IMR-90 (cell line): ENCODE measurements around the gene DAB2. TPM values are rescaled to one million over a fixed set of nuclear protein-coding genes. Genes with fewer than 3 reads are reported as not detected.

Experiments
- ATAC-seq: fragments of 200-7000 bp; cut with Tn5 transposase; 2 replicates; pipeline ENCODE4 v1.9.1; 2020; ENCODE audit warnings: low read depth, mild to moderate bottlenecking, moderate library complexity
- BruUV-seq: library from RNA; stranded (reverse); fragments of 400-500 nt; replicated peaks from 2 replicates; lab custom pipeline; 2021; lab: Mats Ljungman, UMichigan
- CTCF ChIA-PET: fragments of 300-600 bp; formaldehyde crosslinking; extraction: SDS; loops from one replicate; lab custom pipeline; 2021; ENCODE audit warnings: antibody characterized with exemption; lab: Yijun Ruan, JAX
- POLR2A ChIA-PET: fragments of 300-600 bp; sonication (Branson Sonifier 250); formaldehyde crosslinking; loops from one replicate; lab custom pipeline; 2022; ENCODE audit warnings: antibody characterized with exemption; ENCODE audit not compliant: unreplicated experiment; lab: Charles Lee
- DNase-seq: peaks from one replicate; pipeline ENCODE4 v3.0.0; 2013
- H2AFZ ChIP-seq: replicated peaks from 2 replicates; pipeline ENCODE3; 2013; ENCODE audit warnings: low read length, mild to moderate bottlenecking; ENCODE audit not compliant: poor library complexity
- H2AK5ac ChIP-seq: 2 replicates; pipeline ENCODE4 v1.6.1; 2013; ENCODE audit warnings: low read depth, low read length, inconsistent platforms
- H2AK9ac ChIP-seq: replicated peaks from 2 replicates; pipeline ENCODE3; 2013; ENCODE audit warnings: mild to moderate bottlenecking, low read depth, low read length, moderate library complexity; ENCODE audit not compliant: poor library complexity
- H2BK120ac ChIP-seq: 2 replicates; pipeline ENCODE4 v1.6.1; 2013; ENCODE audit warnings: low read depth, low read length, inconsistent platforms
- H2BK15ac ChIP-seq: 3 replicates; pipeline ENCODE4 v1.6.1; 2013; ENCODE audit warnings: low read depth, low read length, inconsistent platforms
- H2BK20ac ChIP-seq: 2 replicates; pipeline ENCODE4 v1.6.1; 2013; ENCODE audit warnings: low read depth, mild to moderate bottlenecking, inconsistent platforms, low read length, moderate library complexity
- H2BK5ac ChIP-seq: 2 replicates; pipeline ENCODE4 v1.6.1; 2013; ENCODE audit warnings: mild to moderate bottlenecking, low read depth, low read length, inconsistent platforms; ENCODE audit not compliant: poor library complexity, severe bottlenecking
- H3K14ac ChIP-seq: replicated peaks from 2 replicates; pipeline ENCODE4 v1.6.1; 2013; ENCODE audit warnings: low read depth, low read length, inconsistent platforms
- H3K18ac ChIP-seq: 2 replicates; pipeline ENCODE4 v1.6.1; 2013; ENCODE audit warnings: low read depth, low read length, control low read depth
- H3K23ac ChIP-seq: 2 replicates; pipeline ENCODE4 v1.6.1; 2013; ENCODE audit warnings: low read depth, low read length, inconsistent platforms
- H3K27ac ChIP-seq: 2 replicates; pipeline ENCODE4 v1.5.1; 2013; ENCODE audit warnings: mild to moderate bottlenecking, control low read depth, low read length; ENCODE audit not compliant: insufficient read depth
- H3K27me3 ChIP-seq: 2 replicates; pipeline ENCODE4 v1.6.1; 2013; ENCODE audit warnings: low read length; ENCODE audit not compliant: control insufficient read depth, insufficient read depth
- H3K36me3 ChIP-seq: 2 replicates; pipeline ENCODE4 v1.6.1; 2013; ENCODE audit warnings: low read length, mixed read lengths; ENCODE audit not compliant: control insufficient read depth, insufficient read depth
- H3K4ac ChIP-seq: 2 replicates; pipeline ENCODE4 v1.6.1; 2013; ENCODE audit warnings: low read depth, low read length, inconsistent platforms
- H3K4me1 ChIP-seq: 2 replicates; pipeline ENCODE4 v1.6.1; 2013; ENCODE audit warnings: low read length, mixed read lengths; ENCODE audit not compliant: control insufficient read depth, insufficient read depth
- H3K4me2 ChIP-seq: 2 replicates; pipeline ENCODE4 v1.6.1; 2013; ENCODE audit warnings: low read depth, mild to moderate bottlenecking, control low read depth, low read length, moderate library complexity
- H3K4me3 ChIP-seq: 2 replicates; pipeline ENCODE4 v1.5.1; 2013; ENCODE audit warnings: low read depth, mild to moderate bottlenecking, control low read depth, low read length, moderate library complexity; ENCODE audit not compliant: insufficient read depth
- H3K56ac ChIP-seq: 2 replicates; pipeline ENCODE4 v1.6.1; 2013; ENCODE audit warnings: low read length, inconsistent platforms; ENCODE audit not compliant: insufficient read depth; ENCODE audit errors: extremely low read depth
- H3K79me1 ChIP-seq, 2 experiments: 2 replicates each; pipeline ENCODE4 v1.6.1; 2013; ENCODE audit warnings: low read length in 2 of 2, inconsistent platforms in 1 of 2, low read depth in 1 of 2
- H3K9ac ChIP-seq: 2 replicates; pipeline ENCODE4 v1.6.1; 2013; ENCODE audit warnings: low read depth, low read length, control low read depth
- H3K9me1 ChIP-seq: 2 replicates; pipeline ENCODE4 v1.6.1; 2013; ENCODE audit warnings: low read length, inconsistent platforms; ENCODE audit not compliant: insufficient read depth
- H3K9me3 ChIP-seq: 2 replicates; pipeline ENCODE4 v1.6.1; 2013; ENCODE audit warnings: low read length; ENCODE audit not compliant: control insufficient read depth, insufficient read depth
- H4K20me1 ChIP-seq: 2 replicates; pipeline ENCODE4 v1.6.1; 2013; ENCODE audit warnings: low read length, inconsistent platforms; ENCODE audit not compliant: insufficient read depth
- H4K5ac ChIP-seq: 2 replicates; pipeline ENCODE4 v1.6.1; 2013; ENCODE audit warnings: mild to moderate bottlenecking, low read depth, low read length, control low read depth
- H4K8ac ChIP-seq, 2 experiments: 2 replicates each; pipeline ENCODE4 v1.6.1; 2013; ENCODE audit warnings: low read depth in 2 of 2, low read length in 2 of 2, control low read depth in 1 of 2, inconsistent platforms in 1 of 2
- H4K91ac ChIP-seq: 2 replicates; pipeline ENCODE4 v1.6.1; 2013; ENCODE audit warnings: low read depth, low read length, inconsistent platforms; ENCODE audit not compliant: insufficient read depth
- BHLHE40 ChIP-seq: fragments of 150-350 bp; IDR thresholded peaks from 2 replicates; pipeline ENCODE4 v1.6.1; 2016; ENCODE audit warnings: mild to moderate bottlenecking, low read depth, low read length
- CEBPB ChIP-seq: IDR thresholded peaks from 2 replicates; pipeline ENCODE4 v1.6.1; 2012; ENCODE audit warnings: low read depth, low read length, improper control_type of control experiment
- CHD1 ChIP-seq: IDR thresholded peaks from 2 replicates; pipeline ENCODE4 v1.6.1; 2012; ENCODE audit warnings: low read depth, low read length, improper control_type of control experiment
- CTCF ChIP-seq: conservative IDR thresholded peaks from 2 replicates; pipeline ENCODE4 v1.5.1; 2012; ENCODE audit warnings: mild to moderate bottlenecking, low read depth, low read length, improper control_type of control experiment
- ELK1 ChIP-seq: fragments of 150-350 bp; IDR thresholded peaks from 2 replicates; pipeline ENCODE4 v1.6.1; 2016; ENCODE audit warnings: low read depth, mild to moderate bottlenecking, low read length, moderate library complexity, borderline replicate concordance
- FOS ChIP-seq: fragments of 150-350 bp; IDR thresholded peaks from 2 replicates; pipeline ENCODE4 v1.6.1; 2016; ENCODE audit warnings: low read depth, low read length
- MAFK ChIP-seq: IDR thresholded peaks from 2 replicates; pipeline ENCODE4 v1.6.1; 2012; ENCODE audit warnings: low read depth, low read length, improper control_type of control experiment
- MAZ ChIP-seq: IDR thresholded peaks from 2 replicates; pipeline ENCODE4 v1.6.1; 2012; ENCODE audit warnings: low read depth, mild to moderate bottlenecking, low read length, improper control_type of control experiment, moderate library complexity, borderline replicate concordance
- MXI1 ChIP-seq: IDR thresholded peaks from 2 replicates; pipeline ENCODE4 v1.6.1; 2012; ENCODE audit warnings: low read depth, mild to moderate bottlenecking, low read length, moderate library complexity, borderline replicate concordance
- NFE2L2 ChIP-seq: fragments of 150-350 bp; IDR thresholded peaks from 2 replicates; pipeline ENCODE4 v1.6.1; 2016; ENCODE audit warnings: low read depth, mild to moderate bottlenecking, low read length
- POLR2A ChIP-seq: IDR thresholded peaks from 2 replicates; pipeline ENCODE4 v1.6.1; 2012; ENCODE audit warnings: mild to moderate bottlenecking, low read depth, low read length
- RAD21 ChIP-seq: IDR thresholded peaks from 2 replicates; pipeline ENCODE4 v1.6.1; 2012; ENCODE audit warnings: low read length, improper control_type of control experiment
- RCOR1 ChIP-seq: IDR thresholded peaks from 2 replicates; pipeline ENCODE4 v1.6.1; 2012; ENCODE audit warnings: mild to moderate bottlenecking, low read length, improper control_type of control experiment; ENCODE audit not compliant: insufficient replicate concordance
- RFX5 ChIP-seq: IDR thresholded peaks from 2 replicates; pipeline ENCODE4 v1.8.0; 2012; ENCODE audit warnings: low read depth, mild to moderate bottlenecking, low read length, moderate library complexity
- SMC3 ChIP-seq: fragments of 150-350 bp; IDR thresholded peaks from 2 replicates; pipeline ENCODE4 v1.6.1; 2016; ENCODE audit warnings: low read depth, mild to moderate bottlenecking, antibody characterized with exemption, low read length, moderate library complexity
- USF2 ChIP-seq: fragments of 150-350 bp; IDR thresholded peaks from 2 replicates; pipeline ENCODE4 v1.6.1; 2017; ENCODE audit warnings: mild to moderate bottlenecking, antibody characterized with exemption, low read length, low read depth
- WGBS, 2 experiments: methylation state at CpG; one replicate each; pipeline versions ENCODE4 v1.1.5 to v1.1.7; 2013; ENCODE audit warnings: missing lambda C conversion rate in 2 of 2; ENCODE audit not compliant: insufficient read length in 1 of 2; ENCODE audit errors: extremely low coverage in 2 of 2; 5-methylcytosine and 5-hydroxymethylcytosine counted together
- dilution Hi-C: fragments of 300-500 bp; cut with HindIII; formaldehyde crosslinking; loops from one replicate; pipeline ENCODE4 v1.14.3; 2018; ENCODE audit warnings: low sequenced_read_pairs; ENCODE audit not compliant: unreplicated experiment
- in situ Hi-C: fragments of 300-500 bp; cut with MboI; formaldehyde crosslinking; loops from 3 replicates; pipeline ENCODE4 v1.14.3; 2019; ENCODE audit warnings: low sequenced_read_pairs, inconsistent platforms, mixed read lengths
- intact Hi-C: fragments of 100-400 bp; cut with micrococcal nuclease; formaldehyde crosslinking; loops from 2 replicates; pipeline ENCODE4 v1.10.0; 2022
- polyA plus RNA-seq, 3 experiments: library from polyadenylated mRNA; depleted of rRNA; stranded (reverse); fragments of >200 nt; gene quantifications; 2 replicates each; pipeline ENCODE4 v1.2.3, GENCODE V29; 2012; ENCODE audit warnings: low replicate concordance in 1 of 3
- total RNA-seq: library from RNA; depleted of rRNA; stranded (reverse); fragments of >200 nt; gene quantifications from 2 replicates; pipeline ENCODE4 v1.2.3, GENCODE V29; 2012

DAB2 gene
- total and polyA plus RNA-seq, 2 of the 4 experiments (the other 2 are of a cell fraction) = 50.0 to 101 TPM

- no peak within 1 kb of the TSS for H3K4ac ChIP-seq
- no peak within 1 kb of the TSS for H3K14ac ChIP-seq
- no peak within 1 kb of the TSS for H2BK120ac ChIP-seq
- WGBS, 2 experiments = no CpG with 5 or more reads among the region's 6 CpGs
- no peaks in the 10 kb centered on the region for H3K4me1 ChIP-seq
- H3K9me1 ChIP-seq = no peaks in the 10 kb centered on the region; the same call in 1 of the 2 replicates
- intact Hi-C loops = no loop called here
- H3K9me3 ChIP-seq = no peaks in the 10 kb centered on the region
- no peak within 1 kb of the TSS for H2AK5ac ChIP-seq
- H2BK20ac ChIP-seq = no peak within 1 kb of the TSS
- no peak within 1 kb of the TSS for H3K9ac ChIP-seq
- DNase-seq (no peak), ATAC-seq (no peak)
- no peak within 1 kb of the TSS for H3K23ac ChIP-seq
- H3K79me1 ChIP-seq = no peaks in the 10 kb centered on the region
- no TSS peak for BruUV-seq
- no peak within 1 kb of the TSS for H4K91ac ChIP-seq
- no peak within 1 kb of the TSS for H2AFZ ChIP-seq
- H3K4me3 ChIP-seq = no peak within 1 kb of the TSS
- ChIA-PET CTCF (no interaction called here), POLR2A (no interaction called here)
- H3K36me3 ChIP-seq = 0 out of 2 replicates have a peak, but pooled peaks cover 2% of the 10 kb centered on the region
- in situ Hi-C loops = no loop called here
- H3K18ac ChIP-seq = no peak within 1 kb of the TSS
- TF ChIP-seq CEBPB (no peak), MXI1 (no peak), POLR2A (no peak), NFE2L2 (no peak), CTCF (no peak), MAZ (no peak), RCOR1 (no peak), RFX5 (no peak), CHD1 (no peak), FOS (no peak), MAFK (no peak), RAD21 (no peak), SMC3 (no peak), USF2 (no peak), BHLHE40 (no peak), ELK1 (no peak)
- dilution Hi-C loops = no loop called here
- H3K4me2 ChIP-seq = no peak within 1 kb of the TSS
- no peak within 1 kb of the TSS for H2BK15ac ChIP-seq
- H4K20me1 ChIP-seq = no peaks in the 10 kb centered on the region
- no peak within 1 kb of the TSS for H3K56ac ChIP-seq
- H4K8ac ChIP-seq = no peak within 1 kb of the TSS
- H3K27me3 ChIP-seq = no peaks in the 10 kb centered on the region
- no peak within 1 kb of the TSS for H4K5ac ChIP-seq
- no peak within 1 kb of the TSS for H3K27ac ChIP-seq
- H2AK9ac ChIP-seq = no peak within 1 kb of the TSS
- no peak within 1 kb of the TSS for H2BK5ac ChIP-seq
Measured at GRCh38 chr5:39364367-39364766, 60.4 kb downstream of the DAB2 start, which contains the start of gene C9. Gene C9, minus strand, starts transcription at chr5:39364495. Its CDS starts 31 bp downstream, at chr5:39364464.
